ENCODE data around the gene GCK.

GCK gene

DNA sequence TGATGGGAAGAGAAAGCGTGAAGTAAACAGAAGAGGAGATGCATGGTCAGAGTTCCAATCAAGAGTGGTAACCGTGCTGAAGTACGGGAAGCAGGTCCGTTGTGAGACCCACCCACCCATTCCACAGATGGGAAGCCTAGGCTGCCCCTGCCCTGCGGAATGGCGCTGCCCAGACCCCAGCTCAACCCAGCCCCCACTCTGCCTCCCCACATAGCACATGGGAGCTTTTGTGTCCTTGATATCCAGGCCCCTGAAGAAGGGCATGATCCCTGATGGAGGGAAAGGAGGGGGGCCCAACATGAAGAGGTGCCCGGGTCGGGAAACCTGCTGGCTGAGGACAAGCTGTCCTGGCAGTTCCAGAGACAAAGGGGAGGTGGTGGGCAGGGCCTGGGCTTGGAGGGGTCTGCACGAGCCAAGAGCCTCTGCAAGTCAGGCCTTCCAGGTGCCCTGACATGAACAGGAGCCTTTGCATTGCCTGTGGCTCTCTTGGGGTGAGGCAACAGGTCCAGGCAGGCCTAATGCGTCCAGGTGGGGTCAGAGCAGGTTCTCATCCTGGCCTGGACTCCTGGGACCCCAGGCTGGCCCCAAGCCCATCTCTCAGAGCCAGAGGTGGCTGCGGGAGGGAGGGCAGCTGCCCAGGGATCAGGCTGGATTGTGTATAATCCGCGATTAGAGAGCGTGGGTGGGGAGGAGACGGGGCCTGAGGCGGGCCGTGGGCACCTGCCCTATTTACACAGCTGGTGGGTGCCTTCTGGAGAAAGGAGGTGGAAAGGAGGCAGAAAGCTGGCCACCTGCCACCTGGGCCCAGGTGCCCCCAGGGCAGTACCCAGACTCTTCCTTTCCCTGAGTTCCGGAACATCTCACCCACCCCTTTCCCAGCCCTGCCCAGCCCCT is 35.1 kb upstream of the GCK start:
- no peak overlapping the region for H4K91ac ChIP-seq (ENCODE audit: low read depth, low read length)
- H3K9ac ChIP-seq (ENCODE audit: low read length): no peak overlapping the region
- no peak overlapping the region for H4K12ac ChIP-seq (ENCODE audit: low read depth, low read length)
- H2AK5ac ChIP-seq (ENCODE audit: low read length): no peak overlapping the region
- H3K36me3 ChIP-seq (ENCODE audit: control insufficient read depth in 1 of 2, insufficient read depth in 2 of 2, low read length in 2 of 2): no peaks in the 10 kb centered on the region
- H3K4me2 ChIP-seq (ENCODE audit: low read length): no peak overlapping the region
- no peak overlapping the region for H3K27ac ChIP-seq (ENCODE audit: low read depth, low read length)
- 100% methylated on average over 1 of the region's 18 CpGs for WGBS (ENCODE audit: extremely low coverage, insufficient coverage, insufficient read length)
- no peak for DNase-seq
- no peak overlapping the region for H2BK12ac ChIP-seq (ENCODE audit: low read length)
- H3K27me3 ChIP-seq (ENCODE audit: insufficient read depth, low read length): no peaks in the 10 kb centered on the region
- no peaks in the 10 kb centered on the region for H3K79me1 ChIP-seq (ENCODE audit: low read length)
- H3K4me3 ChIP-seq (ENCODE audit: low read depth, low read length): no peak overlapping the region
- peaks cover 2% of the 10 kb centered on the region for H3K9me3 ChIP-seq (ENCODE audit: insufficient read depth, low read depth, low read length)
- H2BK5ac ChIP-seq (ENCODE audit: low read depth, low read length, poor library complexity): no peak overlapping the region
- H2BK120ac ChIP-seq (ENCODE audit: insufficient read depth, low read length, poor library complexity): no peak overlapping the region
- H3K18ac ChIP-seq (ENCODE audit: low read length): no peak overlapping the region
- H3K4ac ChIP-seq (ENCODE audit: low read depth, low read length): no peak overlapping the region
- no peak overlapping the region for H3K23ac ChIP-seq (ENCODE audit: low read length)
- no peaks in the 10 kb centered on the region for H3K79me2 ChIP-seq (ENCODE audit: control insufficient read depth, insufficient read depth, low read length, poor library complexity)
- no peak overlapping the region for H2AFZ ChIP-seq (ENCODE audit: insufficient read depth, low read length, poor library complexity)
- no peak overlapping the region for H4K8ac ChIP-seq (ENCODE audit: low read depth, low read length)
- no peak overlapping the region for H3K14ac ChIP-seq (ENCODE audit: low read length)
- no peaks in the 10 kb centered on the region for H3K4me1 ChIP-seq (ENCODE audit: control insufficient read depth in 1 of 2, insufficient read depth in 2 of 2, low read length in 2 of 2)

DNA sequence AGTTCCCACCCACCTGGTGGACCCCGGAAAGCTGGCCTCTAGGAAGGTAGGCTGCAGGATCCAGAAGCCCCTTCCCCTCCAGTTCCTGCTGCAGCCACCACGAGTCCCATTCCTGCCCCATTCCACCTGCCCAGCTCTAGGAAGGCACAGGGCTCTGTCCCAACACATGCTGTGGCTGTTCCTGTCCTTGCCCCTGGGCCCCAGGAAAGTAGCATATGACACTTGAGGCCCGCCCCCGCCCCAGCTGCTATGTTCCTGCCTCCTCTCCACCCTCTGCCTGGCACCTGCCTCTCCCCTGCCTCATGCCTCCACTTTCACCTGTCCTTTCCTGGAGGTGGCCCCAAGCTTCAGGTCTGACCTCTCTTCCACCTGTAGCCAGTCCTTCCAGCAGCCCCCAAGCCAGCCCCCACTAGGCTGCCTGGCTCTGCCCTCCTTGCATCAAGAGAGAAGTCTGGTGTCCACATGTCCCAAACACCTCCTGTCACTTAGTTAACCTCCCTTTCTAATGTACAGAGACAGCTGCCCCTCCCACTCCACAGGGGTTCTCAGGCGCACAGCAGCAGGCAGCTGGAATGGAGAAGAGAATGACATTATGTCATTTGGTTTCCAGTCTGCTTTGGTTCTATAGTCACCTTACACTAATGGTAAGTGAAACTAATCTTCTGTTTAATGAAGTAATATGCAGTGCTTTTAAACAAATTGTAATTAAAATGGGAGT is 34.3 kb upstream of the GCK start:
- no peak overlapping the region for H3K4ac ChIP-seq (ENCODE audit: low read depth, low read length)
- no peak for DNase-seq

DNA sequence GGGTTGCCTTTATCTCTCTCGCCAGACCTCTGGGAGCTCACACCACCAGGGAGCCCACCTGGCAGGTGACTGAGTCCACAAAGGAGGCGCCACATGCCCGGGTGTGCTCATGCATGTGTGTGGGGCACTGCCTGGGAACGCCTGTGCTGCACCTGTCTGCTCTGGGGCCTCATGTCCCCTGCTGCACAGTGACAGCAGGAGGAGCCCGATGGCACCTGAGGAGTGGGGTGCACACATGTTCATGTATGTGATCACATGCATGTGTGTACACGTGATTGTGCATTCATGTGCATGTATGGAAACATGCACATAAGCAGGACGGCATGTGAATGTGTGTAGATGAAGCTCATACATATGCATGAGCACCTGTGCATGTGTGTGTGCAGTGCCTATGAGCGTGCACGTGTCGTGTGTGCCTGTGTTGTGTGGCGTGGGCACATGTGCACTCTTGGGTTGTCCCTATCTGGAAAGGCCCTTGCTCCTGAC is 33.6 kb upstream of the GCK start:
- no peak overlapping the region for H2BK5ac ChIP-seq (ENCODE audit: low read depth, low read length, poor library complexity)
- H3K4me1 ChIP-seq (ENCODE audit: control insufficient read depth in 1 of 2, insufficient read depth in 2 of 2, low read length in 2 of 2): peaks cover 0 to 3% of the 10 kb centered on the region in 2 experiments
- no peak for DNase-seq
- no peaks in the 10 kb centered on the region for H3K79me2 ChIP-seq (ENCODE audit: control insufficient read depth, insufficient read depth, low read length, poor library complexity)
- H3K18ac ChIP-seq (ENCODE audit: low read length): no peak overlapping the region
- no peak overlapping the region for H3K23ac ChIP-seq (ENCODE audit: low read length)
- H2BK12ac ChIP-seq (ENCODE audit: low read length): no peak overlapping the region
- no peak overlapping the region for H3K14ac ChIP-seq (ENCODE audit: low read length)
- no peaks in the 10 kb centered on the region for H3K36me3 ChIP-seq (ENCODE audit: control insufficient read depth in 1 of 2, insufficient read depth in 2 of 2, low read length in 2 of 2)
- no peak overlapping the region for H2BK120ac ChIP-seq (ENCODE audit: insufficient read depth, low read length, poor library complexity)
- no peak overlapping the region for H3K4me3 ChIP-seq (ENCODE audit: low read depth, low read length)
- no peak overlapping the region for H4K8ac ChIP-seq (ENCODE audit: low read depth, low read length)
- H3K27me3 ChIP-seq (ENCODE audit: insufficient read depth, low read length): no peaks in the 10 kb centered on the region
- no peak overlapping the region for H4K12ac ChIP-seq (ENCODE audit: low read depth, low read length)
- WGBS (ENCODE audit: extremely low coverage, insufficient coverage, insufficient read length): no CpG with 5 or more reads among the region's 11 CpGs
- H3K9me3 ChIP-seq (ENCODE audit: insufficient read depth, low read depth, low read length): peaks cover 4% of the 10 kb centered on the region
- no peak overlapping the region for H3K4ac ChIP-seq (ENCODE audit: low read depth, low read length)
- no peak overlapping the region for H2AFZ ChIP-seq (ENCODE audit: insufficient read depth, low read length, poor library complexity)
- no peak overlapping the region for H4K91ac ChIP-seq (ENCODE audit: low read depth, low read length)
- no peak overlapping the region for H3K27ac ChIP-seq (ENCODE audit: low read depth, low read length)
- no peaks in the 10 kb centered on the region for H3K79me1 ChIP-seq (ENCODE audit: low read length)
- no peak overlapping the region for H3K4me2 ChIP-seq (ENCODE audit: low read length)
- H3K9ac ChIP-seq (ENCODE audit: low read length): no peak overlapping the region
- H2AK5ac ChIP-seq (ENCODE audit: low read length): no peak overlapping the region

More for the DNA sequence above, 34.3 kb upstream of the GCK start:
- no CpG with 5 or more reads among the region's 5 CpGs for WGBS (ENCODE audit: extremely low coverage, insufficient coverage, insufficient read length)
- H2AFZ ChIP-seq (ENCODE audit: insufficient read depth, low read length, poor library complexity): no peak overlapping the region
- H2BK5ac ChIP-seq (ENCODE audit: low read depth, low read length, poor library complexity): no peak overlapping the region
- no peaks in the 10 kb centered on the region for H3K36me3 ChIP-seq (ENCODE audit: control insufficient read depth in 1 of 2, insufficient read depth in 2 of 2, low read length in 2 of 2)
- H2BK12ac ChIP-seq (ENCODE audit: low read length): no peak overlapping the region
- H3K9ac ChIP-seq (ENCODE audit: low read length): no peak overlapping the region
- no peak overlapping the region for H2BK120ac ChIP-seq (ENCODE audit: insufficient read depth, low read length, poor library complexity)
- H3K79me2 ChIP-seq (ENCODE audit: control insufficient read depth, insufficient read depth, low read length, poor library complexity): no peaks in the 10 kb centered on the region
- no peaks in the 10 kb centered on the region for H3K4me1 ChIP-seq (ENCODE audit: control insufficient read depth in 1 of 2, insufficient read depth in 2 of 2, low read length in 2 of 2)
- peaks cover 2% of the 10 kb centered on the region for H3K9me3 ChIP-seq (ENCODE audit: insufficient read depth, low read depth, low read length)
- no peak overlapping the region for H3K4me3 ChIP-seq (ENCODE audit: low read depth, low read length)
- H3K23ac ChIP-seq (ENCODE audit: low read length): no peak overlapping the region
- no peak overlapping the region for H4K91ac ChIP-seq (ENCODE audit: low read depth, low read length)
- H3K18ac ChIP-seq (ENCODE audit: low read length): no peak overlapping the region
- no peaks in the 10 kb centered on the region for H3K27me3 ChIP-seq (ENCODE audit: insufficient read depth, low read length)
- no peak overlapping the region for H2AK5ac ChIP-seq (ENCODE audit: low read length)
- no peak overlapping the region for H3K27ac ChIP-seq (ENCODE audit: low read depth, low read length)
- no peak overlapping the region for H4K12ac ChIP-seq (ENCODE audit: low read depth, low read length)
- no peaks in the 10 kb centered on the region for H3K79me1 ChIP-seq (ENCODE audit: low read length)
- no peak overlapping the region for H3K14ac ChIP-seq (ENCODE audit: low read length)
- H3K4me2 ChIP-seq (ENCODE audit: low read length): no peak overlapping the region
- H4K8ac ChIP-seq (ENCODE audit: low read depth, low read length): no peak overlapping the region

DNA sequence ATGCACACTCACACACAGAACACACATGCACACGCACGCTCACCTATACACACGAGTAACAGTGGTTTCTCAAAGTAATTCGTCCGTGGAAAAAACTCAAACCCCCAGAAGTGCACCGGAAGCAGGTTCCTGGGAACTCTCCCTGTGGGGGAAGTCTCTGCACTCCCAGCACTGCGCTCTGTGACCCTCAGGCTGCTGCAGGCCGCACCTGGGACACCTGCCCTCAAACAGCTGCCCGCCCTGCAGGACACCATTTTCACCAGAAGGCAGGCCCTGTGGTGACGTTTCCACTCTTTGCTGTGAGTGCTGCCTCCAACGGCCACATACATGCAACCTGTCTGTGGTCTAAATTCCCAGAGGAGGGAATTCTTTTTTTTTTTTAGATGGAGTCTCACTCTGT is 32.8 kb upstream of the GCK start:
- H3K79me2 ChIP-seq (ENCODE audit: control insufficient read depth, insufficient read depth, low read length, poor library complexity): no peaks in the 10 kb centered on the region
- no peak overlapping the region for H3K23ac ChIP-seq (ENCODE audit: low read length)
- no peak overlapping the region for H3K14ac ChIP-seq (ENCODE audit: low read length)
- H3K9me3 ChIP-seq (ENCODE audit: insufficient read depth, low read depth, low read length): peaks cover 4% of the 10 kb centered on the region
- no peak for DNase-seq
- no peak overlapping the region for H2BK12ac ChIP-seq (ENCODE audit: low read length)
- H4K91ac ChIP-seq (ENCODE audit: low read depth, low read length): no peak overlapping the region
- no peaks in the 10 kb centered on the region for H3K36me3 ChIP-seq (ENCODE audit: control insufficient read depth in 1 of 2, insufficient read depth in 2 of 2, low read length in 2 of 2)
- H2AFZ ChIP-seq (ENCODE audit: insufficient read depth, low read length, poor library complexity): no peak overlapping the region
- H2AK5ac ChIP-seq (ENCODE audit: low read length): no peak overlapping the region
- H3K27me3 ChIP-seq (ENCODE audit: insufficient read depth, low read length): no peaks in the 10 kb centered on the region
- no peak overlapping the region for H3K9ac ChIP-seq (ENCODE audit: low read length)
- no peak overlapping the region for H3K18ac ChIP-seq (ENCODE audit: low read length)
- no peaks in the 10 kb centered on the region for H3K79me1 ChIP-seq (ENCODE audit: low read length)
- no CpG with 5 or more reads among the region's 11 CpGs for WGBS (ENCODE audit: extremely low coverage, insufficient coverage, insufficient read length)
- no peak overlapping the region for H3K4me2 ChIP-seq (ENCODE audit: low read length)
- H3K4ac ChIP-seq (ENCODE audit: low read depth, low read length): no peak overlapping the region
- no peak overlapping the region for H2BK5ac ChIP-seq (ENCODE audit: low read depth, low read length, poor library complexity)
- peaks cover 0 to 3% of the 10 kb centered on the region in 2 experiments for H3K4me1 ChIP-seq (ENCODE audit: control insufficient read depth in 1 of 2, insufficient read depth in 2 of 2, low read length in 2 of 2)
- no peak overlapping the region for H2BK120ac ChIP-seq (ENCODE audit: insufficient read depth, low read length, poor library complexity)
- no peak overlapping the region for H3K4me3 ChIP-seq (ENCODE audit: low read depth, low read length)
- H3K27ac ChIP-seq (ENCODE audit: low read depth, low read length): no peak overlapping the region
- H4K8ac ChIP-seq (ENCODE audit: low read depth, low read length): no peak overlapping the region
- H4K12ac ChIP-seq (ENCODE audit: low read depth, low read length): no peak overlapping the region

Measured in trophoblast cell (in vitro differentiated cells and primary cell).